ENCODE results near the gene RGS6. TPM values are rescaled to one million over a fixed set of nuclear protein-coding genes. Genes with fewer than 3 reads are reported as not detected.

RGS6 gene
- total and polyA plus RNA-seq, 7 donors, result 0.79 to 8.0 (median 1.6) TPM; not detected in 2

DNA sequence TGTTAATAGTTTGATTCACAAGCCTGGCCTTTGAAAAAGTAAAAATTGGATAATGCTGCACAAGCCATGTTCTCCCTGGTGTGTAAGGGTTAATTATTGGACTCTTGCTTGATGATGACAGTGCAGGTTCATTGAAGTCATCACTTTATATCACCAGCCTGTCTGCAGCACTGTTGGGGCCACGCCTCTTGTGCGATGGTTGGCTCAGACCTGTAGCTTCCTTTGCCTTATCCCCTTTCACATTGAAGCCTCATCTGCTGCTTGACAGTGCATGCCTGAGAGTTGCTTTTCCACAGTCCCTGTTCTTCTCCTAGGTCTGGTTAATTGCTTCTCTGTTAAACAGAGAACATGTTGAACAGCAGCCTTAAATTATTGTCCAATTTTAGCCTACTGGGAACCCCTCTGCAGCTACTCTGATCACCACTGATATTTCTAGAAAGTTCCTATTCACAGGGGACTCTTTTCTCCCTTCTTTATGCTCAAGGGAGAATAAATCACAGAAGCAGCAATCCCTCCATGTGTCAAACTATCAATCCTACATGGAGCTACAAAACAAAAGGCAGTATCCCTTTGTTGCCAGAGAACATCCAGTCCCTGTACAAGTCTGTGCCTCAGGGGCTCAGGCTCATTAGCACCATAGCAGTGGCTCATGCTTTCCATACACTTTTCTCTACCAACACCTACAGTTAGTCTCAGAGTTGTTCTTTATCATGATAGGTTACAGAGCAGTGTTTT lies 322.1 kb downstream of the RGS6 start:
- no peaks in the 10 kb centered on the region for H3K4me1 ChIP-seq
- DNase-seq, result no peak
- H3K27me3 ChIP-seq, result no peaks in the 10 kb centered on the region
- no peaks in the 10 kb centered on the region for H3K36me3 ChIP-seq
- no peak overlapping the region for H3K4me3 ChIP-seq
- intact Hi-C loops (cut with DNase I), result no loop called here
- 76 to 87% methylated on average over 2 of the region's 2 CpGs for WGBS, 2 donors
- H3K9me3 ChIP-seq, result no peaks in the 10 kb centered on the region
- no peak overlapping the region for H3K27ac ChIP-seq
- TF ChIP-seq, protein P1, sequence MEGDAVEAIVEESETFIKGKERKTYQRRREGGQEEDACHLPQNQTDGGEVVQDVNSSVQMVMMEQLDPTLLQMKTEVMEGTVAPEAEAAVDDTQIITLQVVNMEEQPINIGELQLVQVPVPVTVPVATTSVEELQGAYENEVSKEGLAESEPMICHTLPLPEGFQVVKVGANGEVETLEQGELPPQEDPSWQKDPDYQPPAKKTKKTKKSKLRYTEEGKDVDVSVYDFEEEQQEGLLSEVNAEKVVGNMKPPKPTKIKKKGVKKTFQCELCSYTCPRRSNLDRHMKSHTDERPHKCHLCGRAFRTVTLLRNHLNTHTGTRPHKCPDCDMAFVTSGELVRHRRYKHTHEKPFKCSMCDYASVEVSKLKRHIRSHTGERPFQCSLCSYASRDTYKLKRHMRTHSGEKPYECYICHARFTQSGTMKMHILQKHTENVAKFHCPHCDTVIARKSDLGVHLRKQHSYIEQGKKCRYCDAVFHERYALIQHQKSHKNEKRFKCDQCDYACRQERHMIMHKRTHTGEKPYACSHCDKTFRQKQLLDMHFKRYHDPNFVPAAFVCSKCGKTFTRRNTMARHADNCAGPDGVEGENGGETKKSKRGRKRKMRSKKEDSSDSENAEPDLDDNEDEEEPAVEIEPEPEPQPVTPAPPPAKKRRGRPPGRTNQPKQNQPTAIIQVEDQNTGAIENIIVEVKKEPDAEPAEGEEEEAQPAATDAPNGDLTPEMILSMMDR (IDR thresholded peaks at IDR 0.05), result no peak
- TF ChIP-seq POLR2AphosphoS5 (IDR thresholded peaks at IDR 0.05) (no peak), EP300 (IDR thresholded peaks at IDR 0.05) (no peak), POLR2A (IDR thresholded peaks at IDR 0.05) (no peak)

DNA sequence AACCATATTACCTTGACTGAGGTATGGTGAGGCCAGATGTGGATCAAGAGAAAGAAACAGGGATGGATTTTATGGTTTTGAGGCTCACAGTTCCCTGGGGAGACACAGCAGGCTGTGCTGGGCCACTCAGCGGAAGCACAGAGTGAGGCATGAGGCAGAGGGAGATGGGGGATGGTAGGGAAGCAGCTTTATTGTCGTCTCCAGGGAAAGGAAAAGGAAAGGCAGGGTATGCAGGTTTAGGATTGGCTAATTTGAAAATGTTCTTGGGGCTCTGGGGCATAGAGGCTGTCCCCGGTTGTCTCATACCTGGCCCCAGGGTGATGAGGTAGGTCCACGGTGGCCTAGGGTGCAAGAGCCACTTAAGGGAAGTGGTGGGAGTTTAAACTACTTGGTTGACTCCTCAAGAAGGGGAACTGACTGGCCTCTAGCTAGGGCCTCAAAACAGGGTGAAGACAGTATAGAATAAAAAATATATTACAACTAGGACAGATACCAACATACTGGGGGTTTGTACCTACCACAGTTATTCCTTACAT lies 322.8 kb downstream of the RGS6 start:
- 72 to 75% methylated on average over 4 of the region's 4 CpGs for WGBS, 2 donors
- TF ChIP-seq POLR2AphosphoS5 (IDR thresholded peaks at IDR 0.05) (no peak), POLR2A (IDR thresholded peaks at IDR 0.05) (no peak), EP300 (IDR thresholded peaks at IDR 0.05) (no peak)
- TF ChIP-seq, protein P1 (IDR thresholded peaks at IDR 0.05), result no peak
- no peaks in the 10 kb centered on the region for H3K9me3 ChIP-seq
- no peak for DNase-seq
- H3K4me3 ChIP-seq, result no peak overlapping the region
- H3K27me3 ChIP-seq, result no peaks in the 10 kb centered on the region
- H3K27ac ChIP-seq, result no peak overlapping the region
- intact Hi-C loops (cut with DNase I), result no loop called here
- no peaks in the 10 kb centered on the region for H3K4me1 ChIP-seq
- H3K36me3 ChIP-seq, result no peaks in the 10 kb centered on the region

DNA sequence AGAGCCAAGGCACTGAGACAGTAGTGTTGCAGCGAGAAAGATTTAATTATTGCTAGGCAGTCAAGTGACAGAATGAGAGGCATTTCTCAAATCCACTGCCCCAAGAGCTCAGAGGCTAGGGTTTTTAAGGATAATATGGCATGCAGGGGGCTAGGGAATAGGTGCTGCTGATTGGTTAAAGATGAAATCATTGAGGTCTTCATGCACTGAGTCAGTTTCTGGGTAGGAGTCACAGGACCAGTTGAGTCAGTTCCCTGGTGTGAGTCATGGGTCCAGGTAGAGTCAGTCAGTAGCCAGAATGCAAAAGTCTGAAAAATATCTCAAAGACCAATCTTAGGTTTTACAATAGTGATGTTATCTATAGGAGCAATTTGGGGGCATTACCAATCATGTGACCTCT lies 323.8 kb downstream of the RGS6 start:
- Histone ChIP-seq H3K27ac (no peak overlapping the region), H3K27me3 (no peaks in the 10 kb centered on the region), H3K9me3 (no peaks in the 10 kb centered on the region), H3K4me3 (no peak overlapping the region), H3K36me3 (no peaks in the 10 kb centered on the region), H3K4me1 (no peaks in the 10 kb centered on the region)
- WGBS, 2 donors, result 95 to 96% methylated on average over 1 of the region's 1 CpG
- intact Hi-C loops (cut with DNase I), result no loop called here
- DNase-seq, result no peak
- no peak for TF ChIP-seq EP300 (IDR thresholded peaks at IDR 0.05)
- TF ChIP-seq, protein P1 (IDR thresholded peaks at IDR 0.05), result no peak
- TF ChIP-seq POLR2A (IDR thresholded peaks at IDR 0.05), result no peak
- TF ChIP-seq POLR2AphosphoS5 (IDR thresholded peaks at IDR 0.05), result no peak

DNA sequence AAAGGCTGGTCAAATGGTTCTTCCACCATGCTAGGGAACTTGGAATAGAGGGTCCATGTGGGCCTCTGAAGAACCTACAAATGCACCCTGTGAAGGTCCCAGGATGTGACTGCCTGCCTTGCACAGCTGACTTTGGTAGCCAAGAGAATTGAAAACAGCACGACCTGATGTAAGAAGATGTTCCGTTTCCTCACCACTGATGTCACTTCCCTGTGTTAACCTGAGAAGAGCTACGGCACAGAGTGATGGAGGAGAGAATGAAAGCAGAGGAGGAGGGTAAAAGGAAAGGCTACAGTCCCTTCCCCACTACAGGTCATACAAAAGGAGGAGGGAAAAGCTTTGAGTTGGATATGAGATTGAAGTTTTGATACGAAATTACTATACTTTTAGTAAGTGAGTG lies 328.8 kb downstream of the RGS6 start:
- H3K36me3 ChIP-seq, result no peaks in the 10 kb centered on the region
- H3K27me3 ChIP-seq, result no peaks in the 10 kb centered on the region
- intact Hi-C loops (cut with DNase I), result no loop called here
- no peak for TF ChIP-seq POLR2AphosphoS5 (IDR thresholded peaks at IDR 0.05)
- no peak overlapping the region for H3K4me3 ChIP-seq
- no peaks in the 10 kb centered on the region for H3K4me1 ChIP-seq
- DNase-seq, result no peak
- WGBS, 2 donors, result 62 to 80% methylated on average over 4 of the region's 4 CpGs
- H3K27ac ChIP-seq, result no peak overlapping the region
- no peaks in the 10 kb centered on the region for H3K9me3 ChIP-seq

DNA sequence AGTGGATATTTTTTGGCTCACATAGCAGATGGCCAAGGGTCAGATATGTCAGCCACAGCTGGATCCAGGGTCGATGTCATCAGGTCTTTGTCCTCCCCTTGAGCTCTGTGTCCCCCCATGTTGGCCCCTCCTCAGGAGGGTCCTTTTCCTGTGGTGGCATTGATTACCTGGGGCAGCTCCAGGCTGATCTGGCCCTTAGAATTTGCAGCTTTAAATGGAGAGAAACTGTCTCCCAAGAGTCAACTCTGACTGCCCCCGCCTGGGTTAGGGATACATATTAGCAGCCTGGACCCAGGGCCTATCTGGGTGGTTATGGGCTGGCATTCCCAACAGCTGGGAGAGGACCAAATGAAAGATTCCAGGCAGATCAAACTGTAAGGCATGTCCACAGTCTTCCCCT lies 330.5 kb downstream of the RGS6 start:
- no peak for DNase-seq
- Histone ChIP-seq H3K27ac (no peak overlapping the region), H3K4me3 (no peak overlapping the region), H3K27me3 (no peaks in the 10 kb centered on the region), H3K36me3 (no peaks in the 10 kb centered on the region), H3K4me1 (no peaks in the 10 kb centered on the region), H3K9me3 (no peaks in the 10 kb centered on the region)
- 91 to 92% methylated on average over 2 of the region's 2 CpGs for WGBS, 2 donors
- TF ChIP-seq POLR2AphosphoS5 (IDR thresholded peaks at IDR 0.05) (no peak), EP300 (IDR thresholded peaks at IDR 0.05) (no peak), POLR2A (IDR thresholded peaks at IDR 0.05) (no peak)
- TF ChIP-seq, protein P1 (IDR thresholded peaks at IDR 0.05), result no peak
- intact Hi-C loops (cut with DNase I), result no loop called here
